HG03175 (cell line): Measurements from ENCODE around the gene OSBPL1A.

ENCODE experiments used
- ATAC-seq: cut with Tn5 transposase; IDR thresholded peaks from one replicate; pipeline ENCODE4 v1.9.1; 2021; ENCODE audit warnings: mild to moderate bottlenecking, moderate library complexity; ENCODE audit not compliant: unreplicated experiment

OSBPL1A gene

DNA sequence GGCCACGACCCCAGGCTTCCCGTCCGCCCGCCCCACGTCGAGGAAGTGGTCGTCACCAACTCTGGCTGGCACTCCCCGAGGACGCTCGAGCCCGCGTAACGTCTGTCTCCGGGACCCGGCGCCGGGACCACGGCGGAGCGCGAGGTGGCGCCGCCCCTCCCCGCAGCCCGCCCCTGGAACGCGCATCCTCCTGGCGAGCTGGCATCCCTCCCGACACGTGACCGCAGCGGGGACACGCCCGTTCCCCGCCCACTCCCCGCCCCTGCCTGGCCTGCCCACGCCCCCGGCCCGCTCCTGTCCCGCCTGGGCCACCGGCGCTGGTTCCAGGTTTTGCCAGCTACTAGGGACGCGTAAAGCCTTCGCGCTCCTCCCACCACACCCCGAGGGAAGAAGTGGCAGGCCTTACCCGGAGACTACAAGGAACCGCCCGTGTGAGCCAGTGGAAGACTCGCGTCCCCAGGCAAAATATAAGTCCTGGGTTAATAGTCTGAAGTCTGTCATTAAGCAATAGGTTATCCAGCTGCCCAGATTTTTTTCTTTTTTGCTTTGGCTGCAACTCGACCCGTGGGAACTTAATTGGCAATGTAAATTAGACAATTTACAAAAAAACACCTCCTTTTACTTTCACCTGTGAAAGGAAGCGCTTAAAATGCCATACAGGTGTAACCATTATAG lies at the start of gene OSBPL1A:
Gene OSBPL1A, minus strand, starts transcription at position 131 of the 675 bp plus-strand sequence. CDS start 20,291 bp downstream, outside the sequence.
- no peak for ATAC-seq

DNA sequence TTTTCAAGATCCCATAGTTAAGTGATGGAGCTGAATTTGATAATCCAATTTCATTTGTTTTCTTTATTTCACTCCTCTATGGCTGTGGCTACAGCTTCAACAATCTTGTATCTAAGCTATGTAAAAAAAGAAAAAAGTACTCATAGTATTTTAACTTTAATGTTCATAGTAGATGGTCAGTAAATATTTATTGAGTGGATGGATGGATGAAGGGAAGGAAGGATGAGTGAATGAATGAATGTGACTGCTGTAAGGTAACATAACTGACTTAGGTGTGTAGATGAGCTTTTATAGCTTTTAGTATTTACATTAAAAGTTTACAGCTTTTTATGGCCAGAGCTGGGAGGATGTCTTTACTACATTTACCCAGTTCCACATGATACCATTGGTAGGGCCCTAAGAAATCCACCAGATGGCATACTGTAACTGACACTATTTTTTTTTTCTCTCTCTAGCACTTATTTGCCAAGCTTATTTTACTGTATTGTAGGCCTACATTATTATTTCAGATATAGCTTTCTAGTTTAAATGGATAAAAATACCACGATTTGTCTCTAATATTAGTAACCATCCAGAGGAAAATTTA lies 49.4 kb upstream of the OSBPL1A start:
- no peak for ATAC-seq

DNA sequence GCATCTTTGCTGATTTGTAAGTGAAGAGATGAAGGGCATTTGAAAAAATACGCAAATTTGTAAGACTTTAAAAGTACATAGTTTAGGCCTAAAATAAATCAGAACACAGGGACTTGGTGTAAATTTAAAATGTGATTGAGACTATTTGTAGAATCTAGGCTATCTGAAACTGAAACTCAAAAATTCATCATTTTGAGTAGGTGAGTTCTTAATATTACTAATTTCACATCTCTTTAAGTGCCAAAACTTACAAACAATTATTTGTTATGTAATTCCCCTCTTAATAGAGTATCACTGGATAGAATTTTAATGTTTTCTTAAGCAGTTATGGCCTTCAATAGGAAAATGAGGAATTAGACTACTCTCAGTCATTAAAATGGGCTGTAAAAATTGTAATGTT lies 48.8 kb upstream of the OSBPL1A start:
- peak; percentile 72 for ATAC-seq

DNA sequence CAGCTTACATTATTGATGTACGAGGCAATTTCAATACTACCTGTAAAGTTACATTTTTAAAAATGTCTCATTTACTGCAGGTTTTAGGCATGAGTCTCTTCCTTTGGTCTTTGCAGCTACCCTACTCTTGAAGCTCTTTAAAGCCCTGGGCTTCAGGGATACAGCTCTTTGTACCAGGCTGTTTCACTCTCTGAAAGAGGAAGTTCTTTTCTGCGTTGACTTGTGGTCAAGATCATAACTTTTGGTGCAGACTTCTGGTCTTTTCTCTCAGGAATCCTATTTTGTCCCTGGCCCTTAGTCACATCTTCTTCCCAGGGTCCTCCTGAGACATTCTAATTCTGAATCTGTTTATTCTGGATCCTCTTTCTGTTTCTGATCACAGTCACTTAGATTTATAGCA lies 46.2 kb upstream of the OSBPL1A start:
- peak; percentile 75 for ATAC-seq

DNA sequence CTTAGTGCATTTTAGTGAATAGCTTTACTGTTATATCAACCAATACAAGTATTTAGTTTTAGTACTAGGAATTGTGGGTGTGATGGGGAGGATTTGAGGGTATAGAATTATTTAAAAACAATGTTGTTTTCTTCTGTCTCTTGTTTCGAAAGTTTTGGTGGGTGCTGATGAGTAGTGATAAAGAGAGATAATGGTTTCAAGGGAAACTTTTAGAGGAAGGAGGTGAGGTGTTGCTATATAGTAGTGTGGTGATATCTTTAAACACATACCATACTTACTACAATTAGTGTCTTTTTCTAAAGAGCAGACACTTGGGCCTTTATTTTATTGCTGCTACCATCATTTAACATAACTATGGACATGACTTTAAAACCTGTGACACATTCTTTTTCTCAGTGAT lies 39.3 kb upstream of the OSBPL1A start:
- no peak for ATAC-seq

DNA sequence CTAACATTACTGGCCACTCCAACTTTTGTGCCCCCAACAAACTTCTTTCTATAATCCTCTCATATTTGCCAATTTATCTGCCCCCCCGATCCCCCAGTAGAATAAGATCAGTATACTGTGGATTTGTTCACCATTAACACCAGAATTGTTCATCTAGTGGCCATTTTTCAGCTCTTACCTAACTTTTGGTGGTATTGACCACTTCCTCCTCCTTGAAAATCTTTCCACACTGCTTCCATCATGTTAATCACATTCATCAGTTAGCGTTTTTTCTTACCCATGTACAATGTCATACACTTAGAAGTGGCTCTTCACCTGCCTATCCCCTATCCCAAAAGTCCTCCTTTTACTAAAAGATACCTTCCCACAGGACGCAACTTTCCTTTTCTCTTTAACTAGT lies 35.0 kb upstream of the OSBPL1A start:
- ATAC-seq, result no peak

DNA sequence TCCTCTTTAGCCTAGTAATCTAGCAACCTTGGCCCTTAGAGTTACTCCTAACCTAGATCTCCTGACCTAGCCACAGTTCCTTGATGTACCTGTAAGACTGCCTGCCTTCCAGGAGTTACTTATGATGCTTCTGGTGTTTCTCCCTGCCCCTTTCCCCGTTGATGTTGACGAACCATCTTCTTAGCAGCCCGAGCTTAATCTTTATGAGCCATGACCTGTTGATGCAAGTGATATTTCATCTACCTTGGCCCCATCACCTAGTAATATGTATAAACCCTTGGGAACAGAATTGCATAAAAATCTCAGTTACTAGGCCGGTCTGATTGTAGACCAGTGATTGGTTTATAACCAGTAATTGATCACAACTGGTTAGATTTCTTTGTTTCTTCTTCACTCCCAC lies 31.6 kb upstream of the OSBPL1A start:
- ATAC-seq, result no peak

DNA sequence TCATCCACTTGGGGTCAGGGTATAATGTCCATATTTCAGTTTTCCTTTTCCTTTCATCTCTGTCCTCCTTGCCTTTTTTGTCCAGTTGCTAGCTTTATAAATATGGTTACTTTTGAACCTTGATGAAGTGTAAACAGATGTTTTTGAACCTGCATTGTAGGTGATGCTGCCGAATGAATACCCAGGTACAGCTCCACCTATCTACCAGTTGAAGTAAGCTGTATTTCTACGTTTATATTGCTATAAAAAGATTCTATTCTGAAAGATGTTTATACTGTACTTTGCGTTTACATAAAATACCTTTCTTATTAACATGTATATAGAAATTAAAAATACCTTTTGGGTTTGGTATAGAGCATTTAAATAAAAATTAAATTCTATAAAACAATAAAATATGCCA lies 31.1 kb upstream of the OSBPL1A start:
- ATAC-seq, result no peak

DNA sequence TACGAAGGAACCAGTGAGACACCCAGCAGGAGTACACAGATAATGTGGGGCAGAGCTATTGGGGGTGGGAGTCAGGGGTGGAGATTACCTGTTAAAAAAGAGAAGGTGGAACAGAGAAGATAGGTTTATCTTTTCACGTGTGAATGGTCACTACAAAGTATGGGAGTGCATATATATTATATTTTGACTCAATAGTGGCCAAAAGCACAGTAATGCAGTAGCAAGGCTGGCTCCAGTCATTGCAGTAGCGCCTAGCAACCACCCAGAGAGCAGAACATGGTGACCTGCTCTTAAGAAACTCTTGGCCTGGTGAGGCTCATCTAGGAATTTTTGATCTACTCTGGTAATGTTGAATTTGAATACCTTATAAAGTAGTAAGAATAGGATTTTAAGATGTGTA lies 29.9 kb upstream of the OSBPL1A start:
- ATAC-seq, result no peak

DNA sequence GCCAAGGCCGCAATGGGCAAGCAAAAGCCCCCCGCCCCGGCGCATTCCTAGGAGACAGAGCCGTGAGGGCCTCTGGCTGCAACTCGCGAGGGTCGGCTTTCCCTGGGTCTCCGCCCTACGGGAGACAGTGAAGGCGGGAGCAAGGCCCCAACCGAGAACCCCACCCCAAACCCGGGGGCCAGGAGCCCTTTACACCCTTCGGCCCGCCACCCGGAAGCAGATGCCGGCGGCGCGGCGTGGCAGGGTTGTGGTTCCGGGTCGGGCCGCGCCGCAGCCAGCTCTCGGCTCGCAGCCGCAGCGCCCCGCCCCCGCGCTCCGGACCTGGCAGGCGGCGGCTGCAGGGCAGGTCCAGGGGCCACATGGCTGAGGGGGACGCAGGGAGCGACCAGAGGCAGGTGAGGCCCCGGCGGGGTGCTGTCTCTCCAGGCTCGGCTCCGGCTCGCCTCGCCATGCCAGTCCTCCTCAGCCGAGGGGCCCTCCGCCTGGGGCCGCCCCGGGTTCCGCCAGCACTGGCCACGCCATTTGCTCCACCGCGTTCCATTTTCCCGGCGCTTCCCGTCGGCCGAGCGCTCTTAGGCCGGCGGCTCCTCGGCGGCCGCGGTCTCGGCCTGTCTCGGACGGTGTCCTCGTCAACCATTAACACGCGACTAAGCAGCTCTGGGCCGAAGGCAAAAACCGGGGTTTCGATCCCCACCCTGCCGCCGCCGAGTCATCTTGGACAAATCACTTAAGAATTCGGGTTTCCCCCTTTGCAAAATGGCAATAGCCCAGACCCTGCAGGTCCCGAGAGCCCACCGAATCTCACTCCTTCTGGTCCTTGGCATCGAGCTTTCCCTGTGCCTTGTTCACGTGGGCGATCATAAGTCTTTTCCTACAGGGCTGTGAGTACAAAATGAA lies 29.0 kb upstream of the OSBPL1A start, which contains the start of gene IMPACT:
Gene IMPACT, plus strand, starts transcription at position 273 of the 897 bp plus-strand sequence. Its CDS starts 87 bp downstream, at position 360.
- peak; percentile 85 for ATAC-seq

DNA sequence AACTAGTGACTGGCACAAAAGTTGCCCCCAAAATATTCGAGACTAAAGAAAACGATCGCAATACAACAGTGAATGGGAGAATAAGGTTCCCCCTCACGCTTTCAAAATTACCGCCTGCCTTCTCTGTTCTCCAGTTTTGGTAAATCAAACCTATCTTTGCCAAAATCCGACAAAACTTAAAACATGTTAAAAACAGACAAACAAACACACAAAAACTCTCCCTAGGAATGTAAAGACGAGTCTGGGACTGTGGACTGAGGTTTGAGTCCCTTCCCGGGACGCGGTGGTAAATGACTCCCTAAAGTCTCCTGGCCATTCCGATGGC lies 28.4 kb upstream of the OSBPL1A start:
- ATAC-seq, result no peak

DNA sequence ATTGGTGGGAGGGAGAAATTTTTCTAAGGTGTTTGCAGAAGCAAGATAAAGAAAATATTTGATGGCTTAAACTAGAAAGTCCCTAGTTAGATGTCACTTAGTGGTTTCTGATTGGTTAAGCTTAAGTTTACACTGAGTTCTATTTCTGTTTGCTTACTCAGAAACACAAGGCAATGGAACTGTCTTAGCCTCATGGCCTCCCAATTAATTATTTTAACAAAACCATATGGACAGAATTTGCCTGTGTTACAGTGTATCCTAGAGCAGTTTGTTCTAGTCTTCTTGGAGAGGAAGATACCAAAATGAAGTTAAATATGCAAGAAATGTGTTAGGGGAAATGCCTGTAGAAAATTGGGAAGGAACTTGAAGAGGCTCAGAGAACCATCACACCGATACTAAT lies 24.2 kb upstream of the OSBPL1A start:
- no peak for ATAC-seq

DNA sequence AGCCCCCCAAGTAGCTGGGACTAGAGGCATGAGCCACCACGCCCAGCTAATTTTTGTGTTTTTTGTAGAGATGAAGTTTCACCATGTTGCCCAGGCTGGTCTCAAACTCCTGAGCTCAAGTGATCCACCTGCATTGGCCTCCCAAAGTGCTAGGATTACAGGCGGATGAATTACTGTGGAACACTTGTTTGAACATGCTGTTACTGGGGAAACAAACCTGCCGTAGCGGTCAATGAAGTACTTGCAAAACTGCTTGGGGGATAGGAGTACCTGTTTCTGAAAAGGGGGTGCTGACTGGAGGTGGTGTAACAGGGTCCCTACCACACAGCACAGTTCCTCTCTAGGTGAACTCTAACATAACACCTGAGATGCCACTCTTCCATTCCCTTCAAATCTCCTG lies 22.9 kb upstream of the OSBPL1A start:
- no peak for ATAC-seq

DNA sequence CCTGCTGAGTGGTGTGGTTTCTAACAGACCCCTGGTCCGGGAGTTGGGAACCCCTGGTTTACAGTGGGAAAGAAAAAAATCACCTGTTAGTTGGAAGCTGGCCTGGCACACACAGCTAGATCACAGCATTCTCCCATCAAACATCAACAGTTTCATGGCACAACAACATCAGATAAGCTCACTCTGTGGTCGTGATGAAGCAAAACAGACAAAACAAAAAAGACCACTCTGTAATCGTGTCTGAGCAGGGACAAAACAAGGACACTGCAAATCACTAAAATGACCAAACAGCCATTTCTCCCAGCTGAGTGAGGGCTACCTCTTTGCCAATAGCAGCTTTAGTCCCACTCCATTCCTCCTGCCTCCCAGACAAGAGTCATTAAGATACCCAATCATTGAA lies 19.9 kb upstream of the OSBPL1A start:
- no peak for ATAC-seq

DNA sequence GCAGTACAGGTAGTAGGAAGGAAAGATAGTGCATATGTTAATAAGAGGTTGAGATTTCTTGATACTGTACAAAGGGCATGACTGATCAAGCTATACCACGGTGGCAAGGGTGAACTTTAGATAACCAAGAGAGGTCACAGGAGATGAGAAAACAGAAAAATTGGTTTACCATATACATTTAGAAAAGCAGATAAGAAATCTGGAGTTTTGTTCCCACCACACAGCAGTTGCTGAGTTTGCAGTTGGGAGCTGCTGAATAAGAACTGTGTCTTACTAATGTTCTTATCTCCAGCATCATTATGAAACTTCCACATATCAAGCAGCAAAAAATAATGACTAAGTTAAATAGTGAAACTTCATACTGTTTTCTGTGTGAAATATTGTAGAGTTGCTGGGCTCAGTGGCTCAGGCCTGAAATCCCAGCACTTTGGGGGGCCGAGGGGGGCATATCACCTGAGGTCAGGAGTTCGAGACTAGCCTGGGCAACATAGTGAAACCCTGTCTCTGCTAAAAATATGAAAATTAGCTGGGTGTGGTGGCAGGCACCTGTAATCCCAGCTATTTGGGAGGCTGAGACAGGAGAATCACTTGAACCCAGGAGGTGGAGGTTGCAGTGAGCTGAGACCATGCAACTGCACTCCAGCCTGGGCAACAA lies 16.9 kb upstream of the OSBPL1A start:
- no peak for ATAC-seq

DNA sequence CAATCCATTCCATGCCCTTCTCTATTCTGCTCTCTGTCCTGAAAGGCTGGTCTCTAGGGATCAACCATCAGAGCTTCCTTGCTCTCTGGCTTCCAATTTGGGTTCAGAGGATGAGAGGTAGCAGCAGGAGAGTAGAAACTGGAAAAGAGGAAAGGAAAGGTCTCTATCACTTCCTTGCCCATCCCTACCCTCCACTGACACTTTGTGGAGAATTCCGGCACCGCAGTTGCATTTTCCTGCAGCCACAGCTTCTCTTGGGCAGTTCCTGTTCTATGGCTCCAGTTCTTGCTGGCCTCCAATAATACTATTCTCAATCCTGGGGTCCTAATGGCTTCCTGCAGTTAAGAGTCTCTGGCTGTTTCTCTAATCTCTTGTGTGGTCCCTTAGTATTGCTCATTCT lies 15.5 kb upstream of the OSBPL1A start:
- ATAC-seq, result no peak

DNA sequence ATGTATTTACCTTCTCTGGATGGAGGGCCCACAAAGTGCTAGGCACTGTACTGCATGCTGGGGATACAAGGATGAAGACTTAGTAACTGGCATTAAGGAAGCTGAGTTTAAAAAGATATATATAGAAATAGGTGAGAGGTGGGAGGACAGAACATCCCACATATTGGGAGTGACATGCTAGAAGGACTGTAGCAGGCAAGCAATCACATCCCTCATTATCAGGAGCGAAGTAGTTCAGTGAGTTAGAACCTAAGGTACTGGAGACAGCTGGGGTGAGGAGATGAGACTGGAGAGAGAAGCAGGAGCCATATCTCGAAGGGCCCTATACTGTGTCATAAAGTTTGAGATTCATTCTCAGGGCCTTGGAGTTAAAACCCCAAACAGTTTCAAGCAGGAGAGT lies 10.9 kb upstream of the OSBPL1A start:
- ATAC-seq, result no peak

DNA sequence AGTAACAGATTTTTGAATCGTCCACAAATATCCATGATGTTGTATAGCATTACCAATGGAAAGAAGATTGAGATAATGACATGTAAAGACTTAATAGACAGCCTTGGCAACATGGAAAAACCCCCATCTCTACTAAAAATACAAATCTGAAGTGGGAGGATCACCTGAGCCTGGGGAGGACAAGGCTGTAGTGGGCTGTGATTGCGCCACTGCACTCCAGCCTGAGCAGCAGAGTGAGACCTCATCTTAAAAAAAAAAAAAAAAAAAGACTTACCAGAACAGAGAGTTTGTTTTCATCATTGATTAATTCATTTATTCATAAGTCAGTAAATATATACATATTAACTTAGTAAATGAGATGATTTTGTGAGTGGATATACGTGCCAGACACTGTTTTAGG lies 7.0 kb upstream of the OSBPL1A start:
- no peak for ATAC-seq

DNA sequence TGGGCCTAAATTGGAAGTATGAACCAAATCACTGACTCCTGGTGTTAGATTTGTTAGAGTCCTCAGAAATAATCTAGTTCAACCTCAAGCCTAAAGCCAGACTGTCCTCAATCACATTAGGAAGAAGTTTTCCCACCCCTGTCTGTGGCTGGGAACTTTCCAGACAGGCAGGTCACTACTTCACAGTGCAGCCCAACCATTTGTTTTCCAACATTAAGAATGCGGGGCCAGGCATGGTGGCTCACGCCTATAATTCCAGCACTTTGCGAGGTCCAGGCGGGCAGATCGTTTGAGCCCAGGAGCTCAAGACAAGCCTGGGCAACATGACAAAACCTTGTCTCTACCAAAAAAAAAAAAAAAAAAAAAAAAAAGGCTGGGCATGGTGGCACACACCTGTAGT lies 5.5 kb upstream of the OSBPL1A start:
- ATAC-seq, result no peak

DNA sequence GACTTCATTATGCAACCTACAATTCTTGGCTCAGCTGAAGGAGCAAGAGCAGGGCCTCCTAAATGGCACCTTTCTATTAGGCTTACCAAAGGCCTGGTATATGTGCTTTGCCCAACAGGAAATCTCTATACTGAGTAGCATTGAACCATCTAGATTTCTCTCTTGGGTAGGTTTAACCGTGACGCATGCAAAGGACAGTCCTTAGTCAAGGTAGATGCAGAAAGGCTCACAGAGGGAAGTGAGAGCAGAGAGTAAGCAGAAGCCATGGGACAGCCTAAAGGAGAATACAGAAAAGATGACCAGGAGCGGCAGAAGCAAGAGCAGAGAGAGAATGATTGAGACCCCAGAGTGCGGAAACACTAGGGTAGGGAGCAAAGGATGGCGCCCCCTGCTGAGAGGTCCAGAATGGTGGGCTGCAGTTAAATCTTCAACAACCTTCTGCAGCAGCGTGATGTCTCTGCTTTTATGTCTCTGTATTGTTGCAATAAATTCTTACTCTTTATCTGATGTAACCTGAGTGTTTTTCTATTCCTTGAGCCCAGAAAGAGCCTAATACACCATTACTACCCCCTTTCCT lies 4.7 kb upstream of the OSBPL1A start:
- no peak for ATAC-seq

DNA sequence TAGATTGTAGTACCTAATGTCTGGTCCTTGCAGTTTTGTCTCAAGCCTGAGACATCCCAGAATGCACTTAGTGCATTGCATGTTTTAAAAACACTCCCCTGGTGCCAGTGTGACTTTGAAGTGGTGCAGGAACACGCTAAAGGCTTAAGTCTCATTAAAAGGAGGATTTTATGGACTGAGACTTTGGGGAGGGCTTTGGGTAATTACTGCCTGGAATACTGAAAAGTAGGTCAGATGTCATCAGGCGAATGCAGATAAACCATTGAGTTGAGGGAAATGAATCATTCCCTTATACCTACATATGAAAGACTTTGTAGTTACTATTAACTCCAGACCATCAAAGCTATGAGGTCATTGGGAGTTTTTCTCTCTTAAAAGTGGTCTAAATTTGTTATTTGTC lies 3.0 kb upstream of the OSBPL1A start:
- no peak for ATAC-seq
